ENCODE results near the gene CEP41. TPM values are rescaled to one million over a fixed set of nuclear protein-coding genes. Genes with fewer than 3 reads are reported as not detected.

CEP41 gene
- total and polyA plus RNA-seq, 2 experiments from 2014 or later = 17.4 to 25.0 TPM

GRCh38 chr7:130351791-130352090 is 89.1 kb downstream of the CEP41 start (continued):
- TF ChIP-seq, protein P1, sequence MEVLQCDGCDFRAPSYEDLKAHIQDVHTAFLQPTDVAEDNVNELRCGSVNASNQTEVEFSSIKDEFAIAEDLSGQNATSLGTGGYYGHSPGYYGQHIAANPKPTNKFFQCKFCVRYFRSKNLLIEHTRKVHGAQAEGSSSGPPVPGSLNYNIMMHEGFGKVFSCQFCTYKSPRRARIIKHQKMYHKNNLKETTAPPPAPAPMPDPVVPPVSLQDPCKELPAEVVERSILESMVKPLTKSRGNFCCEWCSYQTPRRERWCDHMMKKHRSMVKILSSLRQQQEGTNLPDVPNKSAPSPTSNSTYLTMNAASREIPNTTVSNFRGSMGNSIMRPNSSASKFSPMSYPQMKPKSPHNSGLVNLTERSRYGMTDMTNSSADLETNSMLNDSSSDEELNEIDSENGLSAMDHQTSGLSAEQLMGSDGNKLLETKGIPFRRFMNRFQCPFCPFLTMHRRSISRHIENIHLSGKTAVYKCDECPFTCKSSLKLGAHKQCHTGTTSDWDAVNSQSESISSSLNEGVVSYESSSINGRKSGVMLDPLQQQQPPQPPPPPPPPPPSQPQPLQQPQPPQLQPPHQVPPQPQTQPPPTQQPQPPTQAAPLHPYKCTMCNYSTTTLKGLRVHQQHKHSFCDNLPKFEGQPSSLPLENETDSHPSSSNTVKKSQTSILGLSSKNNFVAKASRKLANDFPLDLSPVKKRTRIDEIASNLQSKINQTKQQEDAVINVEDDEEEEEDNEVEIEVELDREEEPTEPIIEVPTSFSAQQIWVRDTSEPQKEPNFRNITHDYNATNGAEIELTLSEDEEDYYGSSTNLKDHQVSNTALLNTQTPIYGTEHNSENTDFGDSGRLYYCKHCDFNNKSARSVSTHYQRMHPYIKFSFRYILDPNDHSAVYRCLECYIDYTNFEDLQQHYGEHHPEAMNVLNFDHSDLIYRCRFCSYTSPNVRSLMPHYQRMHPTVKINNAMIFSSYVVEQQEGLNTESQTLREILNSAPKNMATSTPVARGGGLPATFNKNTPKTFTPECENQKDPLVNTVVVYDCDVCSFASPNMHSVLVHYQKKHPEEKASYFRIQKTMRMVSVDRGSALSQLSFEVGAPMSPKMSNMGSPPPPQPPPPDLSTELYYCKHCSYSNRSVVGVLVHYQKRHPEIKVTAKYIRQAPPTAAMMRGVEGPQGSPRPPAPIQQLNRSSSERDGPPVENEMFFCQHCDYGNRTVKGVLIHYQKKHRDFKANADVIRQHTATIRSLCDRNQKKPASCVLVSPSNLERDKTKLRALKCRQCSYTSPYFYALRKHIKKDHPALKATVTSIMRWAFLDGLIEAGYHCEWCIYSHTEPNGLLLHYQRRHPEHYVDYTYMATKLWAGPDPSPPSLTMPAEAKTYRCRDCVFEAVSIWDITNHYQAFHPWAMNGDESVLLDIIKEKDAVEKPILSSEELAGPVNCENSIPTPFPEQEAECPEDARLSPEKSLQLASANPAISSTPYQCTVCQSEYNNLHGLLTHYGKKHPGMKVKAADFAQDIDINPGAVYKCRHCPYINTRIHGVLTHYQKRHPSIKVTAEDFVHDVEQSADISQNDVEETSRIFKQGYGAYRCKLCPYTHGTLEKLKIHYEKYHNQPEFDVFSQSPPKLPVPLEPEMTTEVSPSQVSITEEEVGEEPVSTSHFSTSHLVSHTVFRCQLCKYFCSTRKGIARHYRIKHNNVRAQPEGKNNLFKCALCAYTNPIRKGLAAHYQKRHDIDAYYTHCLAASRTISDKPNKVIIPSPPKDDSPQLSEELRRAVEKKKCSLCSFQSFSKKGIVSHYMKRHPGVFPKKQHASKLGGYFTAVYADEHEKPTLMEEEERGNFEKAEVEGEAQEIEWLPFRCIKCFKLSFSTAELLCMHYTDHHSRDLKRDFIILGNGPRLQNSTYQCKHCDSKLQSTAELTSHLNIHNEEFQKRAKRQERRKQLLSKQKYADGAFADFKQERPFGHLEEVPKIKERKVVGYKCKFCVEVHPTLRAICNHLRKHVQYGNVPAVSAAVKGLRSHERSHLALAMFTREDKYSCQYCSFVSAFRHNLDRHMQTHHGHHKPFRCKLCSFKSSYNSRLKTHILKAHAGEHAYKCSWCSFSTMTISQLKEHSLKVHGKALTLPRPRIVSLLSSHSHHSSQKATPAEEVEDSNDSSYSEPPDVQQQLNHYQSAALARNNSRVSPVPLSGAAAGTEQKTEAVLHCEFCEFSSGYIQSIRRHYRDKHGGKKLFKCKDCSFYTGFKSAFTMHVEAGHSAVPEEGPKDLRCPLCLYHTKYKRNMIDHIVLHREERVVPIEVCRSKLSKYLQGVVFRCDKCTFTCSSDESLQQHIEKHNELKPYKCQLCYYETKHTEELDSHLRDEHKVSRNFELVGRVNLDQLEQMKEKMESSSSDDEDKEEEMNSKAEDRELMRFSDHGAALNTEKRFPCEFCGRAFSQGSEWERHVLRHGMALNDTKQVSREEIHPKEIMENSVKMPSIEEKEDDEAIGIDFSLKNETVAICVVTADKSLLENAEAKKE (CRISPR knock-in tag; IDR thresholded peaks at IDR 0.05) = no peak
- TF ChIP-seq REST (IDR thresholded peaks at IDR 0.05; ENCODE audit: unreplicated experiment) (no peak), EZH2phosphoT487 (IDR thresholded peaks at IDR 0.05; ENCODE audit: unreplicated experiment) (no peak), STAT1 (IDR thresholded peaks at IDR 0.05; ENCODE audit: unreplicated experiment) (no peak), NANOG (IDR thresholded peaks at IDR 0.05; ENCODE audit: borderline replicate concordance) (no peak)

All from GM23338 (cell line).